Measurements from ENCODE around the gene HLA-DPA1. TPM values are rescaled to one million over a fixed set of nuclear protein-coding genes. Genes with fewer than 3 reads are reported as not detected.

HLA-DPA1 gene
- total and polyA plus RNA-seq, 12 donors, result 19.4 to 625 (median 141) TPM

GRCh38 chr6:33118525-33119123 lies 45.2 kb upstream of the HLA-DPA1 start:
- Histone ChIP-seq H3K4me1 (replicated peaks in 1 of 2) (no peaks in the 10 kb centered on the region), H3K4me3 (no peak overlapping the region), H3K27ac (no peak overlapping the region), H3K9me3 (replicated peaks in 1 of 3) (no peaks in the 10 kb centered on the region), H3K36me3 (replicated peaks in 1 of 2) (no peaks in the 10 kb centered on the region), H3K27me3 (peaks cover 18% of the 10 kb centered on the region)
- intact Hi-C loops (cut with DNase I), result loop anchor here in 1 of 2 donors (10.0 kb wide), 1 partner anchor 126 kb away; no protein-coding TSS in a partner anchor
- TF ChIP-seq POLR2A (IDR thresholded peaks at IDR 0.05) (no peak), CTCF (IDR thresholded peaks at IDR 0.05) (peak; percentile 78 to 92 (median 87))
- no peak for DNase-seq
- 0% methylated on average over 3 of the region's 3 CpGs for WGBS, 4 donors

- H3K27ac ChIP-seq, result no peak overlapping the region
- H3K4me1 ChIP-seq (replicated peaks in 1 of 2), result no peaks in the 10 kb centered on the region
- TF ChIP-seq CTCF (IDR thresholded peaks at IDR 0.05) (no peak), POLR2A (IDR thresholded peaks at IDR 0.05) (no peak)
- intact Hi-C loops (cut with DNase I), result loop anchor here in 1 of 2 donors (10.0 kb wide), 1 partner anchor 127 kb away; no protein-coding TSS in a partner anchor
- no peaks in the 10 kb centered on the region for H3K9me3 ChIP-seq (replicated peaks in 1 of 3)
- 11 to 18% (median 12%) methylated on average over 9 of the region's 9 CpGs for WGBS, 4 donors
- H3K27me3 ChIP-seq, result peaks cover 18% of the 10 kb centered on the region
- H3K4me3 ChIP-seq, result no peak overlapping the region
- no peak for DNase-seq
- no peaks in the 10 kb centered on the region for H3K36me3 ChIP-seq (replicated peaks in 1 of 2)
These were observed 44.4 kb upstream of the HLA-DPA1 start for GRCh38 chr6:33117811-33118277.

- no peak for TF ChIP-seq CTCF (IDR thresholded peaks at IDR 0.05)
- no peak for TF ChIP-seq POLR2A (IDR thresholded peaks at IDR 0.05)
- Histone ChIP-seq H3K4me1 (replicated peaks in 1 of 2) (no peaks in the 10 kb centered on the region), H3K9me3 (replicated peaks in 1 of 3) (no peaks in the 10 kb centered on the region), H3K36me3 (replicated peaks in 1 of 2) (no peaks in the 10 kb centered on the region), H3K27ac (no peak overlapping the region), H3K27me3 (peaks cover 18% of the 10 kb centered on the region), H3K4me3 (no peak overlapping the region)
- DNase-seq, result no peak
- intact Hi-C loops (cut with DNase I), result loop anchor here in 1 of 2 donors (10.0 kb wide), 1 partner anchor 128 kb away; no protein-coding TSS in a partner anchor
- WGBS, 4 donors, result 7 to 12% (median 9%) methylated on average over 23 to 32 of the region's 32 CpGs
These were observed 43.6 kb upstream of the HLA-DPA1 start for GRCh38 chr6:33116841-33117711.

- Histone ChIP-seq H3K27me3 (peaks cover 18% of the 10 kb centered on the region), H3K4me1 (replicated peaks in 1 of 2) (no peaks in the 10 kb centered on the region), H3K9me3 (replicated peaks in 1 of 3) (no peaks in the 10 kb centered on the region), H3K27ac (no peak overlapping the region), H3K4me3 (no peak overlapping the region), H3K36me3 (replicated peaks in 1 of 2) (no peaks in the 10 kb centered on the region)
- no peak for DNase-seq
- TF ChIP-seq CTCF (IDR thresholded peaks at IDR 0.05) (no peak), POLR2A (IDR thresholded peaks at IDR 0.05) (no peak)
- WGBS, 4 donors, result 3 to 12% (median 6%) methylated on average over 6 of the region's 6 CpGs
- intact Hi-C loops (cut with DNase I), result loop anchor here in 1 of 2 donors (10.0 kb wide), 1 partner anchor 128 kb away; no protein-coding TSS in a partner anchor
These were observed 43.0 kb upstream of the HLA-DPA1 start for GRCh38 chr6:33116417-33116816.
